GM18508 (cell line): ENCODE data around the gene C19orf25.

Experiments
- ATAC-seq: cut with Tn5 transposase; IDR thresholded peaks from one replicate; pipeline ENCODE4 v1.9.1; 2021; ENCODE audit warnings: moderate number of reproducible peaks; ENCODE audit not compliant: insufficient read depth, unreplicated experiment

Gene C19orf25

DNA sequence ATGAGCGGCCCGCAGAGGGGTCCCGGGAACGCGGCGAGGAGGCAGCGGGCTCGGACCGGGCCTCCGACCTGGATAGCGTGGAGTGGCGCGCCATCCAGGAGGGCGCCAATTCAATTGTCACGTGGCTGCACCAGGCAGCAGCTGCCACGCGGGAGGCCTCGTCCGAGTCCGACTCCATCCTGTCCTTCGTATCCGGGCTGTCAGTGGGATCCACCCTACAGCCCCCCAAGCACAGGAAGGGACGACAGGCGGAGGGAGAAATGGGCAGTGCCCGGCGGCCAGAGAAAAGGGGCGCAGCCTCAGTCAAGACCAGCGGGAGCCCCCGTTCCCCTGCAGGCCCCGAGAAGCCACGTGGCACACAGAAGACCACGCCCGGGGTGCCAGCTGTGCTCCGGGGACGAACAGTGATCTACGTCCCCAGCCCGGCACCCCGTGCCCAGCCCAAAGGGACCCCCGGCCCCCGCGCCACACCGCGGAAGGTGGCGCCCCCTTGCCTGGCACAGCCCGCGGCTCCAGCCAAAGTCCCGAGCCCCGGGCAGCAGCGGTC, 10.7 kb downstream of the C19orf25 start:
- no peak for ATAC-seq

DNA sequence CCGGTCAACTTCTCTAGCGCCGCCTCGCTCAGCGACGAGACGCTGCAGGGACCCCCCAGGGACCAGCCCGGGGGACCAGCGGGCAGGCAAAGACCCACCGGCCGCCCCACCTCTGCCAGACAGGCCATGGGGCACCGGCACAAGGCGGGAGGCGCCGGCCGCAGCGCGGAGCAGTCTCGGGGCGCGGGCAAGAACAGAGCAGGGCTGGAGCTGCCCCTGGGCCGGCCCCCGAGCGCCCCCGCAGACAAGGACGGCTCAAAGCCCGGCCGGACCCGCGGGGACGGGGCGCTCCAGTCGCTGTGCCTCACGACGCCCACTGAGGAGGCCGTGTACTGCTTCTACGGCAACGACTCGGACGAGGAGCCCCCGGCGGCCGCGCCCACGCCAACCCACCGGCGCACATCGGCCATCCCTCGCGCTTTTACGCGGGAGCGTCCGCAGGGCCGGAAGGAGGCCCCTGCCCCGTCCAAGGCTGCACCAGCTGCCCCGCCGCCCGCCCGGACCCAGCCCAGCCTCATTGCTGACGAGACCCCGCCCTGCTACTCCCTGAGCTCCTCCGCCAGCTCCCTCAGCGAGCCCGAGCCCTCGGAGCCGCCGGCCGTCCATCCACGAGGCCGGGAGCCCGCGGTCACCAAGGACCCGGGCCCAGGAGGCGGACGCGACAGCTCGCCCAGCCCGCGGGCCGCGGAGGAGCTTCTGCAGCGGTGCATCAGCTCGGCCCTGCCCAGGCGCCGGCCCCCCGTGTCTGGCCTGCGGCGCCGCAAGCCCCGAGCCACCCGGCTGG, 11.3 kb downstream of the C19orf25 start:
- ATAC-seq = no peak

GRCh38 chr19:1467215-1467489, 11.9 kb downstream of the C19orf25 start:
- ATAC-seq = no peak

- no peak for ATAC-seq
Observed at GRCh38 chr19:1466461-1467214, 12.4 kb downstream of the C19orf25 start.

DNA sequence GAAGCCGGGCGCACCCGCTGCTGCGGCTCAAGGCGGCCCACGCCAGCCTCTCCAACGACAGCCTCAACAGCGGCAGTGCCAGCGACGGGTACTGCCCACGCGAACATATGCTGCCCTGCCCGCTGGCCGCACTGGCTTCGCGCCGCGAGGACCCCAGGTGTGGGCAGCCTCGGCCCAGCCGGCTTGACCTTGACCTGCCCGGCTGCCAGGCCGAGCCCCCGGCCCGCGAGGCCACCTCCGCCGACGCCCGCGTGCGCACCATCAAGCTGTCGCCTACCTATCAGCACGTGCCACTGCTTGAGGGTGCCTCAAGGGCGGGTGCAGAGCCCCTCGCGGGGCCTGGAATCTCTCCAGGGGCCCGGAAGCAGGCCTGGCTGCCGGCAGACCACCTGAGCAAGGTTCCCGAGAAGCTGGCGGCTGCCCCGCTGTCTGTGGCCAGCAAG, 13.0 kb downstream of the C19orf25 start:
- no peak for ATAC-seq

- no peak for ATAC-seq
Observed at GRCh38 chr19:1465191-1466016, 13.6 kb downstream of the C19orf25 start.

GRCh38 chr19:1461862-1462261, 17.2 kb downstream of the C19orf25 start:
- ATAC-seq = no peak

- no peak for ATAC-seq
Observed at GRCh38 chr19:1460033-1460995, 18.7 kb downstream of the C19orf25 start.

DNA sequence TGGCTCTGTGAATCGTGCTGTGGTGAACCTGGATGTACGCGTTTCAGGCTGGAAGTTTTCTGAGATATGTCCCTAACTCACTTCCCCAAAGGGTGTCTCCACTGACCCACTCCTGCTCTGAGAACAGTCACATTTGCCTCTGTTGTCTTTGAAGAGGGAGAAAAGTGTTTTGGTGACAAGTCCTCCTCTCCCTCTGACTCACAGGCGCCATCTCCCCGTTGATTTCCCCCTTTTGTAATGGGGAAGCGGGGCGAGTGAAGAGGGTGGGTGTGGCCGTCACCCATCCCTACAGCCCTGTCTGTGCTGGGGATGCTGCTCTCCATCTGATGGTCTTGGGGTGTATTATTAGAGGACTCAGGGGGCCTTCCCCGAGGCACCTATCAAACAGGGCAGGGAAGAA, 19.5 kb downstream of the C19orf25 start:
- ATAC-seq = no peak

- no peak for ATAC-seq
Observed at GRCh38 chr19:1457892-1458291, 21.1 kb downstream of the C19orf25 start.

GRCh38 chr19:1457031-1457739, 21.8 kb downstream of the C19orf25 start:
- ATAC-seq = no peak

DNA sequence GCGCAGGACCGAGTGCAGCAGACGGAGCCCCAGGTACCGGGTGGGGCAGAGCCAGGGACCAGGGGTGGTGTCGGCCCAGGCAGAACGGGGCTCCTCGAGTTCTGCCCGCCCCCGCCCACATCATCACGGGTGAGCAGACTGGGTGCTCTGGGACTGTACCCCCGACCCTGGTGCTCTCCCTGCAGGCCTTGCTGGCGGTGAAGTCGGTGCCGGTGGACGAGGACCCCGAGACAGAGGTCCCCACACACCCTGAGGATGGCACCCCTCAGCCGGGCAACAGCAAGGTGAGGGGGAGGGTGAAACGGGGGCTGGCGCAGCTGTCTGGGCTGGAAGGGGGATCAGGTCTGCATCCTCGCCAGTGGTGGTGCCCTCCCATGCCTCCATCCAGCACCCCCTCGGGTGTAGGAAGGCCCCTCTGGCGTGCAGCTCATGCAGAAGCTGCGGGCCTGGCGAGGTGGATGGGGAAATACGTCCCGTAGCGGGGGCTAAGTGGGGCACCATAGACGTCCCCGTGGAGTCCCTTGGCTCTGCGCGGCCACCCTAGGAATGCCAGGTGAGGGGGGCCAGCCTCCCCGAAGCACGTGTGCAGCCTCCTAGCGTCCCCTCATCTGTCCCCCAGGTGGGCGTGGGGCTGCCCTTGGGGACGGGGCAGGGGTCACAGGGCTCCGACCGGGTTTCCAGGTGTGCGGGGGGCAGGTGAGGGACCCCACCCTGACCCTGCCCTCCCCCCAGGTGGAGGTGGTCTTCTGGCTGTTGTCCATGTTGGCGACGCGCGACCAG, 22.7 kb downstream of the C19orf25 start:
- no peak for ATAC-seq

GRCh38 chr19:1455336-1456120, 23.5 kb downstream of the C19orf25 start:
- no peak for ATAC-seq

DNA sequence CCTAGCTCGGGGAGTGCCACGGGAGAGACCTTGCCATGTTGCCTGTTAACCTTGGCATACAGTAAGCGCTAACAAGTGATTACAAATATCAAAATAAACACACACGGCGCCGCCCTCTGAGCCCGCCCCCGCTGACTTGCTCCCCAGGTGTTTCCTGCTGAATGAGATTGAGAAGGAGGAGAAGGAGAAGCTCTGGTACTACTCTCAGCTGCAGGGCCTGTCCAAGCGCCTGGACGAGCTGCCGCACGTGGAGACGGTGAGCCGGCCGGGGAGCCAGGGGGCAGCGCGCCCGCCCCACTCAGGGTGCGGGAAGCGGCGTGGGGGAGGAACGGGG, 24.0 kb downstream of the C19orf25 start:
- ATAC-seq = no peak

GRCh38 chr19:1453525-1454364, 25.3 kb downstream of the C19orf25 start:
- no peak for ATAC-seq

DNA sequence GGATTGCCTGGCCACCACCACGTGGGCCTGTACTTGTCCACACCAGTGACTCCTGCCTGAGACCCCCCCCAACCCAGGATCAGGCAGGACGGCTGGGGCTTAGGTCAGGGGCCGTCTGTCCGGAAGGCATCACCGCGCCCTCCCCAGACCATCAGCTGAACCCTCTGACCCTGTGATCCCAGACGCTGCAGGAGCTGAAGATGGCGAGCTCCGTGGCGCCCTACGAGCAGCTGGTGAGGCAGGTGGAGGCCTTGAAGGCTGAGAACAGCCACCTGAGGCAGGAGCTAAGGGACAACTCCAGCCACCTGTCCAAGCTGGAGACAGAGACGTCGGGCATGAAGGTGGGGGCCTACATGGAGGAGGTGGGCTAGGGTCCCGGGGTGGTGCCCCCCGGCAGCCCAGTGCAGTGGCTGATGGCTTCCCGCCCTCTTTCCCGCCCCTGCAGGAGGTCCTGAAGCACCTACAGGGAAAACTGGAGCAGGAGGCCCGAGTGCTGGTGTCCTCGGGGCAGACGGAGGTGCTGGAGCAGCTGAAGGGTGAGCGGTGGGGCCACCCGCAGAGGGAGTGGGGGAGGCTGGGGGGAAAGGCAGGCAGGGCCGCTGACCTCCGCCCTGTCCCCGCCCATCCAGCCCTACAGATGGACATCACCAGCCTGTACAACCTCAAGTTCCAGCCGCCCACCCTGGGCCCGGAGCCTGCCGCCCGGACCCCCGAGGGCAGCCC, 26.1 kb downstream of the C19orf25 start:
- no peak for ATAC-seq
